Fibroblast of skin of left biceps (primary cell): Measurements from ENCODE around the gene POLR3H.

Experiments
- DNase-seq, 2 experiments: peaks; one replicate each; pipeline ENCODE4 v3.0.0-alpha.2; 2013; ENCODE audit warnings: low read depth in 2 of 2

Gene POLR3H

DNA sequence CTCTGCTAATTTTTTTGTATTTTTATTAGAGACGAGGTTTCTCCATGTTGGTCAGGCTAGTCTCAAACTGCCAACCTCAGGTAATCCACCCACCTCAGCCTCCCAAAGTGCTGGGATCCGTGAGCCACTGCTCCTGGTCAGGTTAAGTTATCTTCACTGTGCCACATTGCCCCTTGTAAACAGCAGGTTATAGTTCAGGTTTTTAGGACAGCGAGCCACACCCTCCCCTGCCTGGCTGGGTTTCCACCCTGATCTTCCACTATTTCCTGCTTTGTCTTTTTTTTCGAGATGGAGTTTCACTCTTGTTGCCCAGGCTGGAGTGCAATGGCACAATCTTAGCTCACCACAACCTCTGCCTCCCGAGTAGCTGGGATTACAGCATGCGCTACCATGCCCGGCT, 59.2 kb downstream of the POLR3H start:
- DNase-seq = no peak

DNA sequence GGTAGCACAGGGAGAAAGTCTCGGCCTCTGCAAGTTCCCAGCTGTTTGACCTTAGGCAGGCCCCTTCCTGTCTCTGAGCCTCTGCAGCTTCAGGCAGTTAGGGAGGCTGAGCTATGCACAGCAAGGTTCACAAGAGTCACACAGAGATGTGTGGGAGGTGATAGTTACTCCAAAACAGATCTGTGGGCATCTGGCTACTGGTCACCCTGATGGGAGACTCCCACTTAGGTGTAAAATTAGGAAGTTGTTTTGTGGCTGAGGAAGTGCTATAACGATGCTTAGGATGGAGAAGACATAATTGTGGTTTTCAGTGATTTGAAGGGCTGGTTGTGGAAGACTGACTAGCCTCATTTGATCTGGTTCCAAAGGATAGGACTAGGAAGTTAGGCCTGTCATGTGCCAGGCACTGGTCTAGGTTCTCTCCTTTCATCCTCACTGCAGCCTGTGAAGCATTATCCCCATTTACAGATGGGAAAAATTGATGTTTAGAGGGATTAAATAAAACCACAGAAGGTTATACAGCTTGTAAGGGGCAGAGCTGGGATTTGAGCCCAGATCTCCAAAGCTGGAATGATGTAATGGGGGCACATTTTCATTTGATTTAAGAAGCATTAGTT, 61.8 kb downstream of the POLR3H start:
- DNase-seq = no peak

DNA sequence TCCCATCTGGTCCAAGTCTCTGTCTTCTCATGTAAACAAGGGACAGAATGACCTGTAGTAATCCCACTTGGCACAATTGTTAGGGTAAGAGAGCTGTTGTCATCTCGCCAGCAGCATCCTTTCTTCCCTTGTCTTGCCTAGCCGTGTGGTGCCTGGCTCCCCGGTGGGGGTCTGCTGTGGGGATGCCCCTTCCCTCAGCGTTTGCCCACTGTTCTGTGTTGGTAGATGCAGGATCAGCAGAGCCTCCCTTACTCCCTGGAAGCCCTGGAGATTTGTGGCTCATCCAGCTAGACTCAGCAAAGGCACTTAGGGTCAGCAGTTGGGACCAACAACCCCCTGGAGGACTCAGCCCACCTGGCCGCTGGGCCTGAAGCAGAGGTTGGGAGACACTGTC, 62.3 kb downstream of the POLR3H start:
- DNase-seq = no peak

DNA sequence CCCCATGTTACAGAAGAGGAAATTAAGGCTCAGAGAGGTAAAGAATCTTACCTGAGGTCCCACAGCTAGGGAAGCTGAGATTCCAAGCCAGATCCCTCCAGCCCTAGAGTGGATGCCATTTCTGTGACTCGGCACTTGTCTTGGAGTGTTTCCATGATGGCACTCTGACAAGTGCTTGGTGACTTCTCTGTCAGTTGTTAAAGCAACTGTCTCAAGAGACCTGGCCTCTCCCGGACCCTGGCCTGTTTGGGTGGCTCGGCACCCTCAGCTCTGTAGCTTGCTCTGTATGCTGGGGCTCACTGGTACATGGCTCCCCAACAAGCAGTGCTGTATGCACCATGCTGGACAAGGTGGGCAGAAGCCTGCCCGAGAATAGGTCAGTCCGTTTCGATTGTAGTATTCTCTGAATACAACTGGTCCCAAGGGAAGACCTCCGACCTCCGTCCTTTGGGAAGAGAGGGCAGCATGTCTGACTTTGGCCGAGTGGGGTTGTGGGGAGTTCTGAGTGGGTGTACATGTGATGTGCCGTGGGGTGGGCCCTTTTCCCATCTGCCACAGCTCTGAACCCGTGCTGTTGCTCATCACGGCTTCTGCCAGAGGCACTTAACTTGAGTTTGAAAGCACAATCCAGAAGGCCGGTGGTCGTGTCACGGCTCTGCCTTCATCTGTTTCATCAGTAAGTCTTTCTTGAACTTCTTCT, 63.0 kb downstream of the POLR3H start:
- no peak for DNase-seq

DNA sequence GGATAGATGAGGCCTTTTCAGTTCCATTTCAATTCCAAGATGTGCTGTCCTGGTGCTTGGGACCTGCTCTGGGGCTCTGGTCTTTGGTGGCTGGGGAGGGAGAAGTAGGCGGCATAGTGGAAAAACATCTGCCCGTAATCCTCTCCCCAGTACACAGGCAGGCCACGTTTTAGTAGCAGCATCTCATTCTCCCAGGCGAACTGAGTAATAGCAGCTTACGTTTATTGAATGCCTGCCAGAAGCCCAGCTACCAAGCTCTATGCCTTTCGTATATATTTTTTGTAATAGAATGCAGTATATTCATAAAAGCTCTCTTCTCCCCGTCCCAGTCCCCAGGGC, 63.9 kb downstream of the POLR3H start:
- no peak for DNase-seq

DNA sequence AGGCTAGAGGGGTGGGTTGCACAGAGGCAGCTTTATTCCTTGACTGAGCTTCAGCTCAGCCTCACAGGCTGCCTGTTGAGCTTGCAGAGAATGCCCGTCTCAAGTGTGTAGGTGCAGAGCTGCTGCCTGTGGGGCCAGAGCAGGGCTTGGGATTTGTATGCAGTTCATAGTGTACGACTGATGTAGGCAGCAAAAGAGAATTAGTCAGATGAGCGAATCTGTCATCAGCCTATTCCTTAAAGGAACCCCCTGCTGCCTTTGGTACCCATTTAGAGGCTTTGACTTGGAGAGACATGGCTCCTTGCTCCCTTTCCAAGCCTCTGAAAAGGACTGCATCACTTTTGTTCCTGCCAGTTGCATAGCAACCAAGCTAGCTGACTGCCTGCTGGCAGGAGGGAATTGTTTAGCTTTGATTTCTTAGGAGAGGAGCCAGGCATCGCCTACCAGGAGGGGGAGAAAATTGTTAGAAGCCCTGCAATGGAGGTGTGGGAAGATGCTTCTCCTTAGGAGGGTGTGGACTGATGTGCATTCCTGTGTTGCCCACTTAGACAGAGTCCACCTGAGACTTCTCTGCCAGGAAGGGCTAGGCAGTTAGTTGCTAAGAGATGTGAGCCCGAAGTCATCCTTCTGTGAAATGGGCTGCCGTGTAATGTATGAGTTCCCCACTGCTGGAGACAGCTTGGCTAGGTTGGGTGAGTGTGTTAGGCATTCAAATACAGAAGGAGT, 64.4 kb downstream of the POLR3H start:
- DNase-seq = no peak

DNA sequence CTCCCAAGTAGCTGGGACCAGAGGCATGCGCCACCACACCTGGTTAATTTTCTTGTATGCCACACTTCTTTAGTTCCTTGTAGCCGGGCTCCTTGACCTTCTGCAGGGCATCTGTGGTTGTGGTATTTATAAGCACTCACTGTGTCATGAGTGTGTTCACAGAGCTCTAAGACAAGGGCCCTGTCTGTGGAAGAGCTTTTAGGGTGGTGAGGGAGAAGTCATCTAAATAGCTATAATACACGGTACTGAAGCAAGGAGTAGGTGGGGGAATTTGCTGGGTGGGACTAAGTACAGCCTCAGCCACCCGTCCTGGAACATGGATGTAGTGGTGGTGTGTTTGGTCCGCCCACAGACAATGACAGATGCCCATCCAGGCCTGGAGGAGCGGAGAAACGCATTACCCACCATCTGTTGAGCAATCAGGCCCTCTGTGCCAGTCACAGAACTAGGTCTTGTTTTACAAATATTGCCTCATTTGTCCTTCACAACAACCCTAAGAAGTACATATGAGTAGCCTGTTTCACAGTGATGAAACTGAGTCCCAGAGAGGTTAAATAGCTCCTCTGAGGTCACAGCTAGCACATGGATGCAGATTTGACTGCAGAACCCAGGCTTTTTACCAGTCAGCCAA, 65.3 kb downstream of the POLR3H start:
- DNase-seq = no peak

DNA sequence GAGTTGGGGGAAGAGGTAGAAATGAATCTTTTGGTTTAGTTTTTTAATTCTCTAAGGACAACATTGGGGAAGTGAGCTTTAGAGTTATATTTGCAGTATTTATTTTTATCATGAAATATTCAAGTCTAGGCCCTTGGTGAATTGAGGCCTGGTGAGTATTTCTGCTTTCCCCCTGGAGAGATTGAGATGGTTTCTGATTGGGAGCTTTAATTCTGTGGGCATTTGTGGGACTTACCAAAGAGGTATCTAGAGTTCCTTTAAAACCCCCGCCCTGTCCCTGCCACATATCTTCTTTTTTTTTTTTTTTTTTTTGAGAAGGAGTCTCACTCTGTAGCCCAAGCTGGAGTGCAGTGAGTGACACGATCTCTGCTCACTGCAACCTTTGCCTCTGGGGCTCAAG, 65.8 kb downstream of the POLR3H start:
- DNase-seq = no peak
